Measurements from ENCODE around the gene NECAB2.

The NECAB2 gene

GRCh38 chr16:84029297-84030047, 61.4 kb downstream of the NECAB2 start:
- no peak for DNase-seq

GRCh38 chr16:84031556-84031955, 63.5 kb downstream of the NECAB2 start:
- DNase-seq = no peak

GRCh38 chr16:84032458-84033178, 64.6 kb downstream of the NECAB2 start:
- DNase-seq = no peak

GRCh38 chr16:84033251-84034195, 65.5 kb downstream of the NECAB2 start:
- DNase-seq = no peak

- no peak for DNase-seq
These were observed 66.5 kb downstream of the NECAB2 start for GRCh38 chr16:84034516-84034915.

- DNase-seq = no peak
These were observed 68.1 kb downstream of the NECAB2 start for GRCh38 chr16:84036131-84036530.

GRCh38 chr16:84036982-84037425, 69.0 kb downstream of the NECAB2 start:
- no peak for DNase-seq

GRCh38 chr16:84038469-84038868, 70.4 kb downstream of the NECAB2 start:
- DNase-seq = no peak

- DNase-seq = no peak
These were observed 71.7 kb downstream of the NECAB2 start for GRCh38 chr16:84039696-84040095.

GRCh38 chr16:84040226-84040822, 72.3 kb downstream of the NECAB2 start:
- DNase-seq = no peak

GRCh38 chr16:84040823-84041820, 73.1 kb downstream of the NECAB2 start:
- no peak for DNase-seq

GRCh38 chr16:84041881-84042280, 73.8 kb downstream of the NECAB2 start:
- DNase-seq = no peak

GRCh38 chr16:84042308-84042878, 74.3 kb downstream of the NECAB2 start, which contains the start of gene SLC38A8:
TSS of gene SLC38A8 (minus strand) at chr16:84042795. CDS start at chr16:84042157, 638 bp downstream.
- DNase-seq = no peak

GRCh38 chr16:84042879-84043485, 74.9 kb downstream of the NECAB2 start:
- DNase-seq = no peak

GRCh38 chr16:84043486-84044117, 75.6 kb downstream of the NECAB2 start:
- DNase-seq = no peak

GRCh38 chr16:84044118-84044488, 76.1 kb downstream of the NECAB2 start:
- DNase-seq = no peak

GRCh38 chr16:84045001-84045817, 77.2 kb downstream of the NECAB2 start:
- no peak for DNase-seq

- DNase-seq = no peak
These were observed 77.9 kb downstream of the NECAB2 start for GRCh38 chr16:84045818-84046470.

- DNase-seq = no peak
These were observed 79.2 kb downstream of the NECAB2 start for GRCh38 chr16:84047206-84047605.

All from activated T-cell treated with anti-CD3 and anti-CD28 coated beads for 4 hours (primary cell).